Effector memory CD4-positive, alpha-beta T cell (primary cell): Measurements from ENCODE around the gene CCDC190.
"Not testable (repeated sequence)": the region's sequence is repeated elsewhere in the genome, so short reads cannot be mapped to it uniquely, and the experiment has no call there.

Source experiments
- DNase-seq, 3 donors: peaks; one replicate each; pipeline ENCODE4 v3.0.0-alpha.2; 2020
- H3K27ac ChIP-seq: 2 replicates; pipeline ENCODE4 v1.7.0; 2013; ENCODE audit warnings: mild to moderate bottlenecking, low read length, moderate library complexity; ENCODE audit not compliant: insufficient read depth, poor library complexity, severe bottlenecking
- H3K27me3 ChIP-seq: replicated peaks from 2 replicates; pipeline ENCODE4 v1.7.0; 2013; ENCODE audit warnings: mild to moderate bottlenecking, low read length; ENCODE audit not compliant: insufficient read depth, control insufficient read depth, poor library complexity, severe bottlenecking
- H3K36me3 ChIP-seq: 2 replicates; pipeline ENCODE4 v1.7.0; 2013; ENCODE audit warnings: mild to moderate bottlenecking, low read length, moderate library complexity; ENCODE audit not compliant: control insufficient read depth, insufficient read depth
- H3K4me1 ChIP-seq: 2 replicates; pipeline ENCODE4 v1.7.0; 2013; ENCODE audit warnings: low read length, mild to moderate bottlenecking; ENCODE audit not compliant: control insufficient read depth, insufficient read depth, poor library complexity, severe bottlenecking
- H3K4me3 ChIP-seq: 2 replicates; pipeline ENCODE4 v1.7.0; 2013; ENCODE audit warnings: low read length, low read depth, mild to moderate bottlenecking; ENCODE audit not compliant: insufficient read depth, poor library complexity, severe bottlenecking
- H3K9me3 ChIP-seq: 2 replicates; pipeline ENCODE4 v1.7.0; 2013; ENCODE audit warnings: mild to moderate bottlenecking, low read length, moderate library complexity; ENCODE audit not compliant: control insufficient read depth

CCDC190 gene

DNA sequence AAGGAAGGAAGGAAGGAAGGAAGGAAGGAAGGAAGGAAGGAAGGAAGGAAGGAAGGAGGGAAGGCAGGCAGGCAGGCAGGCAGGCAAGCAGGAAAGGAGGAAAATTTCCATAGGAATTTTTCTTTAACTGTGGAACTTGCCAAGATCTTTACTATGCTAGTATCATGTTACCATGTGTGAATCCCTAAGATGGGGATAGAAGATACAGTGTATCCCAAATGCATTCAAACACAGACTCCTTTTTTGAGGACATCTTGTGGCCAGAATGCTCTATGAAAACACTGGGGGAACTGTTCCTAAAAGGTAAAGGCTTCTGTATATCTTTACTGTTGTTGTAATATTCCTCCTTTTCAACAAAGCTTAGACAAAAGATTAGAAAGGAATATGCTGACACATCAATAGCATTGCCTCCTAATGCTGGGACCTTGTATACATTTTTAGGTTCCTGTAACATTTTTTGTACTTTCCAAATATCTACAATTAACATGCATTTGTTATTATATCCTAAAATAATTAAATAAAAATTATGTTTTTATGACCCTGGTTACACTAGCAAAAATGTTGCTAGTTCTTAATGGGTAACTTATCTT lies 20.6 kb downstream of the CCDC190 start:
- no peak overlapping the region for H3K4me3 ChIP-seq
- H3K27ac ChIP-seq, result no peak overlapping the region
- no peaks in the 10 kb centered on the region for H3K27me3 ChIP-seq
- no peak for DNase-seq
- no peaks in the 10 kb centered on the region for H3K36me3 ChIP-seq
- H3K9me3 ChIP-seq, result peaks cover 10% of the 10 kb centered on the region
- no peaks in the 10 kb centered on the region for H3K4me1 ChIP-seq

DNA sequence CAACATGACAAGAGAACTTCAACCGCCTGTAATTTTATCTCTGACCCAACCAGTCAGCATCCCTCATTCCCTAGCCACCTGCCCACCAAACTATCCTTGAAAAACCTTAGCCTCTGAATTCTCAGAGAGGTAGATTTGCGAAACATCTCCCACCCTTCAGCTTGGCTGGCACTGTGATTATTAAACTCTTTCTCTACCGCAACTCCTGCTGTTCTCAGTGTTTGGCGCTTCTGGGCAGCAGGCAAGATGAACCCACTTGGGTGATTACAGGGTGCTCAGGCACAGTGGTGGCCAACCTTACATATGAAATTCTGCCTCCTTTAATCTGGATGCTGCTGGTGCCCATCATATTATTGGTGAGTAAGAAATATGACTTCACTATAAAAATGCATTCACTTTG lies 22.1 kb downstream of the CCDC190 start:
- H3K4me1 ChIP-seq, result no peaks in the 10 kb centered on the region
- no peaks in the 10 kb centered on the region for H3K36me3 ChIP-seq
- H3K27me3 ChIP-seq, result no peaks in the 10 kb centered on the region
- H3K27ac ChIP-seq, result no peak overlapping the region
- H3K9me3 ChIP-seq, result peaks cover 10% of the 10 kb centered on the region
- no peak for DNase-seq
- no peak overlapping the region for H3K4me3 ChIP-seq

DNA sequence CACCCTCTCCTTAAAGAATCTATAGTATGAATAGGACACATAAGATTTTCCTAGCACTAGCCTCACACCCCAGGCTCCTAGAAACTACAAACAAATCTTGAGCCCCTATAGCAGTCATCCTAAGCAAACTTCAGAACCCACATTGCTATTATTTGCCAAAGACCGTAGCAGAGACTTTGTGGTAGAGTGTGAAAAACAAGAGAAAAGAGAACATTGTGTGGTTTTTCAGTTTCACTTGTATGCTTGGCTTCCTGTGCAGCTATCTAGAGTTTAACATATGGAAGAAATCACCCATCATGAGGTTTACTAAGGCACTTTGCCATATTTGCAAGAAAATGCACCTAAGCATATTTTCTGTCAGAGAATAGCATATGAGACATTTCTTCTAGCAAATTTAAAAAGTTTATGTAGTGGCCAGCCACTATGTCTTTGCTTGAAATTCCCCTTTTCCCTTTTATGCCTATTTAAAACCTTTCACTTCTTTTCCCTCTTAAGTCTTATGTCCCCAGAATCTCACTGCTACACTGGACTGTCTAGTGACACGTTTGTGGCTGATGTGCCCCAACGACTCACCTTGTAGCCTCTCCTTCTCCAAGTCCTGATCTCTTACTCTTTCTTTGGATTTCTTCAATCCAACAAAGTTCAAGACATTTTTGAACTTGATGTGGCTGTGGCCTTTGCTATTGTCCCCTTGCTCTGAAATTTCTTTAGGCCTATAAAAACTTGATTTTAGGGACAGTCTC lies 25.6 kb downstream of the CCDC190 start:
- Histone ChIP-seq H3K27me3 (no peaks in the 10 kb centered on the region), H3K36me3 (no peaks in the 10 kb centered on the region), H3K9me3 (peaks cover 10% of the 10 kb centered on the region), H3K27ac (no peak overlapping the region), H3K4me1 (no peaks in the 10 kb centered on the region), H3K4me3 (no peak overlapping the region)
- DNase-seq, result no peak

DNA sequence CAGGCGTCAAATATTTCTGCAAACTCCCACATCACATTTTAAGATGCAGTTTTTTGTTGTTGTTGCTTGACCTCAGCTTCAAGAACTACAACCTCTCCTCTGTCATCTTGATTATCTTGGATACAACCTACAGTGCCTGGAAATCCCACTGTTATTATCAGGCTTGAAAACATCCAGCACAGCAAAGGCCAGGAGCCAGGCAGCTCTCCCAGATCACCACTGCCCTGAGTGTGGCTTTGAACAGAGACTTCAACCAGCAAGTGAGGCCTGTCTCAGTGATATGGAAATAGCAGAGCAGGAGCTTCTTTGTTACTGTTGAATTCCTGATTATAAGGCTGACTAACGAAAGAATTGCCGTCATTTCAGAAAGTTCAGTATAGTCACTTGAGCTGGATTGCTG lies 28.5 kb downstream of the CCDC190 start:
- H3K9me3 ChIP-seq, result no peaks in the 10 kb centered on the region
- no peaks in the 10 kb centered on the region for H3K4me1 ChIP-seq
- no peak for DNase-seq
- H3K4me3 ChIP-seq, result no peak overlapping the region
- no peaks in the 10 kb centered on the region for H3K36me3 ChIP-seq
- no peak overlapping the region for H3K27ac ChIP-seq
- H3K27me3 ChIP-seq, result no peaks in the 10 kb centered on the region

DNA sequence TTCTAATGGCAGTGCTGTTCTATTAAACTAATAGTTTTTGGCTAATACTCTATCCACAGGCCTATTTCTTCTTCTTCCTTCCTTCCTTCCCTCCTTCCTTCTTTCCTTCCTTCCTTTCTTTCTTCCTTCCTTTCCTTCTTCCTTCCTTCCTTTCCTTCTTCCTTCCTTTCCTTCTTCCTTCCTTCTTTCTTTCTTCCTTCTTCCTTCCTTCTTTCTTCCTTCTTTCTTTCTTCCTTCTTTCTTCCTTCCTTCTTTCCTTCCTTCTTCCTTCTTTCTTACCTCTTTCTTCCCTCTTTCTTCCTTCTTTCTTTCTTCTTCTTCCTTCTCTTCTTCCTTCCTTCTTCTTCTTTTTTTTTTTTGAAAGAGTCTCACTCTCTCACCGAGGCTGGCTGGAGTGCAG lies 31.7 kb downstream of the CCDC190 start:
- H3K27ac ChIP-seq, result no peak overlapping the region
- DNase-seq, result no peak
- H3K27me3 ChIP-seq, result no peaks in the 10 kb centered on the region
- H3K4me1 ChIP-seq, result no peaks in the 10 kb centered on the region
- H3K4me3 ChIP-seq, result no peak overlapping the region
- H3K36me3 ChIP-seq, result no peaks in the 10 kb centered on the region
- H3K9me3 ChIP-seq, result no peaks in the 10 kb centered on the region

DNA sequence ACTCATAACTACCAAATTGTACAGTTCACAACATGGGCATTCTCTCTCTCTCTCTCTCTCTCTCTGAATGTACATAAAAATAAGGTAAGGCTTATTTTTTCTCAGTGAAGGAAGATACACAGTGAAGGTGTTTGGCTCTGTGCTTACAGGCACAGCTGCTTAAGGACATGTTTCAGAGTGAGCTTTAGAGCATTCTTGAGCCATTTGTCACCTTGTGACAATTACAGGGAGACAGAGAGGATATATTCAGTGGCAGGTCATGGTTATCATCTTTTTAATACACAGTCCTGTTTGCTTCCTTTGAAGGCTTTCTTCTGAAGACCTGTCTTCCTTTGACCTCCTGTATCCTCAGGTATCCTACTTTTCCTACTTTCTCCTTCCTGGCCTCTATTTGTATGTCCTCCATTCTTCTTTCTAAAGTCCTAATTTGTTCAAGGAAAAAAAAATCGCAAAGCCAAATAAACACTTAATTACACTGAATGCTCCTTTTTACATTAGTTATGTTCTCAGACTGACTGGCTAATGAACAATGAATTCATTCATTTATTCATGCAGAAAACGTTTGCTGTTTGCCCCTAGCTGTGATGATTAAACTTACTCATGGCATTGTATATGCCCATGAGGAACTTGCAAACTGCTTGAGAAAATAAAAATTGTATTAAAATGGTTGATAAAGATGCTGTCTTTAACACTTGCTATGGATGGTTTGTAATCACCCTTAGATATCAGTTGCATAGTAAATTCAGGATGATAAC lies 37.0 kb downstream of the CCDC190 start:
- H3K9me3 ChIP-seq, result no peaks in the 10 kb centered on the region

DNA sequence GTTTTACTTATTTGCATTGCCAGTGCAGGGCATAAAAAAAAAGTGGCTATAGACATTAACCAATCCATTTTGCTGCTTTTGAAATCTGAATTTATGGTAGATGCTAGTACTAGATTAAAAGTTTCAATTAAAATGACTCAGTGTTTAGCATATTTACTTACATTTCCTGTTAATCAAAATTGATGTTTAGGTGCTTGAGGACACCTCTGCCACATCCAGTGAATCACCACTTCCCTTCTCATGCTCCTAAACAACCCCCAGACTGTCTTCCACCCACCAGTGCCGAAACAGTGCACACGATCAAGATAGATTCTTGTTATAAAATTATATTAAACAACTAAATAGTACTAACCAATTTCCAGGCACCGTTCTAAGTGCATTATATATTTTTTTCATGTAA lies 37.7 kb downstream of the CCDC190 start:
- Histone ChIP-seq H3K36me3 (no peaks in the 10 kb centered on the region), H3K4me1 (peaks cover 9% of the 10 kb centered on the region)
- DNase-seq, result no peak

More for the DNA sequence above, 37.0 kb downstream of the CCDC190 start:
- no peaks in the 10 kb centered on the region for H3K36me3 ChIP-seq
- H3K4me1 ChIP-seq, result peaks cover 9% of the 10 kb centered on the region
- DNase-seq, result no peak
- H3K27ac ChIP-seq, result no peak overlapping the region
- H3K4me3 ChIP-seq, result no peak overlapping the region
- peaks cover 9% of the 10 kb centered on the region for H3K27me3 ChIP-seq

DNA sequence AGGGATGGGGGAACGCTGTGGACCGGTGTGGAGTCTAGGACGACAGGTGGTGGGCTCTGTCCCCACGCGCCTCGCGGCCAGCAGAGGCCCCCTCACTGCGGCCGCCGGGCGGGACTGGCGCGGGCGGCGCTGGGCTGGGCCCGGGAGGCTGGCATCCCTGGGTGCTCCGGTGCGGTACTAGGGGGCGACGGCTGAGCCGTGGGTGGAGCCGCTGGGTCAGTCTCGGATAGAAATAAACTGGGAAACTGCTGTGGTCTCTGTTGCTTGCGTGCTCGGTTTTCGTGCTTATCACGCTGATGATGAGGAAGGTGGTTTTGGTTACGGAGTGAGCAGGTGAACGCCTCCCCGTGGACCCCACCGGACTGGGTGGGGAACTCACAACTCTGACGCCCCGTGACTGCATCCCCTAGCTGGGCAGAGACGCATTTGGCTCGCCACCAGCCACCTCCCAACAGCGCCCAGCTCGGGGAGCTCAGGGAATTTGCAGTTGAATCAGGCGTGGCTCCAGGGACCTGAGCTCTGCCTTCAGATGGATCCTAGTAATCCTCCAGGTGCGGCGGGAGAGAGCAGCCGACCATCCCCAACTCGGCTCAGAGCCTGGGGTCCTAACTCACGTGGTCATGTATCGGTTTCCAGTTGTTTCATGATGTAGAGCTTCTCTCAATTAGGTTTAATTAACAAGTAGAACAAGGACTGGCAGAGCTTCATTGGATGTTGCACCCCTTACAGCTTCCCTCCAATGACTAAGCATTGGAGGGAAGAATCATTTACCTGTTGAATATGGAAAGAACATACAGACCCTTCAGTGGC lies 38.4 kb downstream of the CCDC190 start:
- Histone ChIP-seq H3K4me1 (peaks cover 9% of the 10 kb centered on the region), H3K27me3 (peaks cover 9% of the 10 kb centered on the region), H3K4me3 (peak overlapping the region; percentile 25), H3K9me3 (no peaks in the 10 kb centered on the region), H3K27ac (no peak overlapping the region), H3K36me3 (no peaks in the 10 kb centered on the region)
- DNase-seq, result no peak

More for the DNA sequence above, 37.7 kb downstream of the CCDC190 start:
- H3K9me3 ChIP-seq, result no peaks in the 10 kb centered on the region
- H3K27me3 ChIP-seq, result peaks cover 9% of the 10 kb centered on the region
- no peak overlapping the region for H3K27ac ChIP-seq
- H3K4me3 ChIP-seq, result no peak overlapping the region

DNA sequence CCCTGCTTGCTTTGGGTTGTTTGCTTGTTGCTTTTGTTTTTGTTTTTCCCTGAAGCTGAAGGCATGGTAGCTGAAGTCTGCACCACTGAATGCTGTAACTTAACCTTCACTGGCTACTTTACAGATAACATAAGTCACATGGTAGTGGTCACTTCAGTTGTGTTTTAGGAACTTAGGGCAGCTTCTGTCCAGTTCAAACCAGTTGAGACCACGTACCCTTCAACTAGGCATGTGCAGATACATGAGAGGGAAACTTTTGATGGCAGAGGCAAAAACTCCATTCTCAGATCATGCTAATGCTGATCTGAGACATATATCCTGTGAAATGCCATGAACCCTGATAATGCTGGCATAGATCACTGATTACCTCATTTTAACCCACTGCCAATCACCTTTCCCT lies 42.3 kb downstream of the CCDC190 start:
- not testable (repeated sequence) for H3K27me3 ChIP-seq, H3K4me1 ChIP-seq, H3K4me3 ChIP-seq, H3K27ac ChIP-seq, H3K9me3 ChIP-seq, DNase-seq, H3K36me3 ChIP-seq
